ENCODE data around the gene SPATA31E1.

Gene SPATA31E1

GRCh38 chr9:87871425-87872078 is 11.1 kb upstream of the SPATA31E1 start:
- Histone ChIP-seq H3K36me3 (ENCODE audit: control insufficient read depth in 1 of 2, insufficient read depth in 2 of 2, low read length in 2 of 2) (no peaks in the 10 kb centered on the region), H4K91ac (ENCODE audit: low read depth, low read length) (no peak overlapping the region), H4K8ac (ENCODE audit: low read depth, low read length) (no peak overlapping the region)

GRCh38 chr9:87872079-87872624 is 10.5 kb upstream of the SPATA31E1 start:
- H2AFZ ChIP-seq (ENCODE audit: insufficient read depth, low read length, poor library complexity): no peak overlapping the region
- H4K8ac ChIP-seq (ENCODE audit: low read depth, low read length): no peak overlapping the region
- no peak overlapping the region for H2BK5ac ChIP-seq (ENCODE audit: low read depth, low read length, poor library complexity)
- no peak overlapping the region for H2AK5ac ChIP-seq (ENCODE audit: low read length)
- no peaks in the 10 kb centered on the region for H3K79me2 ChIP-seq (ENCODE audit: control insufficient read depth, insufficient read depth, low read length, poor library complexity)
- no peak for DNase-seq
- H3K4me2 ChIP-seq (ENCODE audit: low read length): no peak overlapping the region
- H3K14ac ChIP-seq (ENCODE audit: low read length): no peak overlapping the region
- H3K4ac ChIP-seq (ENCODE audit: low read depth, low read length): no peak overlapping the region
- peaks cover 9 to 16% of the 10 kb centered on the region in 2 experiments for H3K4me1 ChIP-seq (ENCODE audit: control insufficient read depth in 1 of 2, insufficient read depth in 2 of 2, low read length in 2 of 2)
- no peak overlapping the region for H2BK12ac ChIP-seq (ENCODE audit: low read length)
- H3K27ac ChIP-seq (ENCODE audit: low read depth, low read length): no peak overlapping the region
- H4K12ac ChIP-seq (ENCODE audit: low read depth, low read length): no peak overlapping the region
- no peaks in the 10 kb centered on the region for H3K36me3 ChIP-seq (ENCODE audit: control insufficient read depth in 1 of 2, insufficient read depth in 2 of 2, low read length in 2 of 2)
- no CpG with 5 or more reads among the region's 8 CpGs for WGBS (ENCODE audit: extremely low coverage, insufficient coverage, insufficient read length)
- H2BK120ac ChIP-seq (ENCODE audit: insufficient read depth, low read length, poor library complexity): no peak overlapping the region
- no peak overlapping the region for H3K18ac ChIP-seq (ENCODE audit: low read length)
- no peak overlapping the region for H3K23ac ChIP-seq (ENCODE audit: low read length)
- H3K9ac ChIP-seq (ENCODE audit: low read length): no peak overlapping the region
- H3K79me1 ChIP-seq (ENCODE audit: low read length): no peaks in the 10 kb centered on the region
- H3K9me3 ChIP-seq (ENCODE audit: insufficient read depth, low read depth, low read length): peaks cover 7% of the 10 kb centered on the region
- H3K4me3 ChIP-seq (ENCODE audit: low read depth, low read length): no peak overlapping the region
- no peaks in the 10 kb centered on the region for H3K27me3 ChIP-seq (ENCODE audit: insufficient read depth, low read length)
- no peak overlapping the region for H4K91ac ChIP-seq (ENCODE audit: low read depth, low read length)

More at GRCh38 chr9:87871425-87872078, 11.1 kb upstream of the SPATA31E1 start:
- Histone ChIP-seq H3K79me2 (ENCODE audit: control insufficient read depth, insufficient read depth, low read length, poor library complexity) (no peaks in the 10 kb centered on the region), H3K4me3 (ENCODE audit: low read depth, low read length) (no peak overlapping the region), H3K79me1 (ENCODE audit: low read length) (no peaks in the 10 kb centered on the region), H2AFZ (ENCODE audit: insufficient read depth, low read length, poor library complexity) (no peak overlapping the region), H3K4me1 (ENCODE audit: control insufficient read depth in 1 of 2, insufficient read depth in 2 of 2, low read length in 2 of 2) (peaks cover 9 to 16% of the 10 kb centered on the region in 2 experiments), H2AK5ac (ENCODE audit: low read length) (no peak overlapping the region), H2BK12ac (ENCODE audit: low read length) (no peak overlapping the region), H4K12ac (ENCODE audit: low read depth, low read length) (no peak overlapping the region), H2BK5ac (ENCODE audit: low read depth, low read length, poor library complexity) (no peak overlapping the region), H3K4me2 (ENCODE audit: low read length) (no peak overlapping the region), H3K9me3 (ENCODE audit: insufficient read depth, low read depth, low read length) (peaks cover 7% of the 10 kb centered on the region), H3K9ac (ENCODE audit: low read length) (no peak overlapping the region), H3K27ac (ENCODE audit: low read depth, low read length) (no peak overlapping the region), H3K18ac (ENCODE audit: low read length) (no peak overlapping the region), H3K23ac (ENCODE audit: low read length) (no peak overlapping the region), H3K4ac (ENCODE audit: low read depth, low read length) (no peak overlapping the region), H3K27me3 (ENCODE audit: insufficient read depth, low read length) (no peaks in the 10 kb centered on the region), H3K14ac (ENCODE audit: low read length) (no peak overlapping the region), H2BK120ac (ENCODE audit: insufficient read depth, low read length, poor library complexity) (no peak overlapping the region)
- no CpG with 5 or more reads among the region's 7 CpGs for WGBS (ENCODE audit: extremely low coverage, insufficient coverage, insufficient read length)
- no peak for DNase-seq

- Histone ChIP-seq H2BK12ac (ENCODE audit: low read length) (peak overlapping the region; percentile 58), H3K27me3 (ENCODE audit: insufficient read depth, low read length) (no peaks in the 10 kb centered on the region), H2BK5ac (ENCODE audit: low read depth, low read length, poor library complexity) (no peak overlapping the region), H3K4me3 (ENCODE audit: low read depth, low read length) (no peak overlapping the region), H3K9ac (ENCODE audit: low read length) (no peak overlapping the region), H2AFZ (ENCODE audit: insufficient read depth, low read length, poor library complexity) (no peak overlapping the region), H3K79me1 (ENCODE audit: low read length) (no peaks in the 10 kb centered on the region), H4K91ac (ENCODE audit: low read depth, low read length) (no peak overlapping the region), H3K23ac (ENCODE audit: low read length) (no peak overlapping the region), H3K4ac (ENCODE audit: low read depth, low read length) (no peak overlapping the region), H3K18ac (ENCODE audit: low read length) (no peak overlapping the region), H3K4me2 (ENCODE audit: low read length) (no peak overlapping the region), H4K12ac (ENCODE audit: low read depth, low read length) (no peak overlapping the region), H3K14ac (ENCODE audit: low read length) (no peak overlapping the region), H2BK120ac (ENCODE audit: insufficient read depth, low read length, poor library complexity) (peak overlapping the region; percentile 18), H2AK5ac (ENCODE audit: low read length) (peak overlapping the region; percentile 22), H3K27ac (ENCODE audit: low read depth, low read length) (no peak overlapping the region), H3K4me1 (ENCODE audit: control insufficient read depth in 1 of 2, insufficient read depth in 2 of 2, low read length in 2 of 2) (peaks cover 9 to 16% of the 10 kb centered on the region in 2 experiments), H4K8ac (ENCODE audit: low read depth, low read length) (peak overlapping the region; percentile 31), H3K79me2 (ENCODE audit: control insufficient read depth, insufficient read depth, low read length, poor library complexity) (no peaks in the 10 kb centered on the region), H3K36me3 (ENCODE audit: control insufficient read depth in 1 of 2, insufficient read depth in 2 of 2, low read length in 2 of 2) (no peaks in the 10 kb centered on the region), H3K9me3 (ENCODE audit: insufficient read depth, low read depth, low read length) (peaks cover 7% of the 10 kb centered on the region)
- DNase-seq: no peak
- no CpG with 5 or more reads among the region's 5 CpGs for WGBS (ENCODE audit: extremely low coverage, insufficient coverage, insufficient read length)
Measured at GRCh38 chr9:87873607-87874303, 8.9 kb upstream of the SPATA31E1 start.

GRCh38 chr9:87874304-87874623 is 8.4 kb upstream of the SPATA31E1 start:
- Histone ChIP-seq H3K36me3 (ENCODE audit: control insufficient read depth in 1 of 2, insufficient read depth in 2 of 2, low read length in 2 of 2) (no peaks in the 10 kb centered on the region), H3K79me1 (ENCODE audit: low read length) (no peaks in the 10 kb centered on the region), H3K27ac (ENCODE audit: low read depth, low read length) (no peak overlapping the region), H4K91ac (ENCODE audit: low read depth, low read length) (no peak overlapping the region), H3K9ac (ENCODE audit: low read length) (no peak overlapping the region), H3K4me3 (ENCODE audit: low read depth, low read length) (no peak overlapping the region), H2BK12ac (ENCODE audit: low read length) (no peak overlapping the region), H2AFZ (ENCODE audit: insufficient read depth, low read length, poor library complexity) (no peak overlapping the region), H2BK120ac (ENCODE audit: insufficient read depth, low read length, poor library complexity) (no peak overlapping the region), H2AK5ac (ENCODE audit: low read length) (no peak overlapping the region), H3K79me2 (ENCODE audit: control insufficient read depth, insufficient read depth, low read length, poor library complexity) (no peaks in the 10 kb centered on the region), H3K4me2 (ENCODE audit: low read length) (no peak overlapping the region), H3K4me1 (ENCODE audit: control insufficient read depth in 1 of 2, insufficient read depth in 2 of 2, low read length in 2 of 2) (peaks cover 9 to 16% of the 10 kb centered on the region in 2 experiments), H2BK5ac (ENCODE audit: low read depth, low read length, poor library complexity) (no peak overlapping the region), H4K12ac (ENCODE audit: low read depth, low read length) (no peak overlapping the region), H3K23ac (ENCODE audit: low read length) (no peak overlapping the region), H3K9me3 (ENCODE audit: insufficient read depth, low read depth, low read length) (peaks cover 7% of the 10 kb centered on the region), H3K18ac (ENCODE audit: low read length) (no peak overlapping the region), H3K27me3 (ENCODE audit: insufficient read depth, low read length) (no peaks in the 10 kb centered on the region), H3K4ac (ENCODE audit: low read depth, low read length) (no peak overlapping the region), H4K8ac (ENCODE audit: low read depth, low read length) (no peak overlapping the region), H3K14ac (ENCODE audit: low read length) (no peak overlapping the region)
- DNase-seq: no peak
- no CpG with 5 or more reads among the region's 7 CpGs for WGBS (ENCODE audit: extremely low coverage, insufficient coverage, insufficient read length)
